ENCODE measurements around the gene PELI2.
"Not testable (repeated sequence)": the region's sequence is repeated elsewhere in the genome, so short reads cannot be mapped to it uniquely, and the experiment has no call there.

The PELI2 gene

GRCh38 chr14:56142314-56142713 lies 24.1 kb downstream of the PELI2 start:
- FAIRE-seq = no peak
- DNase-seq (ENCODE audit: insufficient read length, low spot score) = no peak

- no peak for FAIRE-seq
Measured at GRCh38 chr14:56143025-56143424, 24.8 kb downstream of the PELI2 start.

GRCh38 chr14:56144176-56144575 lies 26.0 kb downstream of the PELI2 start:
- no peak for DNase-seq (ENCODE audit: insufficient read length, low spot score)
- FAIRE-seq = no peak

More at GRCh38 chr14:56143025-56143424, 24.8 kb downstream of the PELI2 start:
- no peak for DNase-seq (ENCODE audit: insufficient read length, low spot score)

GRCh38 chr14:56145181-56145769 lies 27.1 kb downstream of the PELI2 start:
- DNase-seq (ENCODE audit: insufficient read length, low spot score) (no peak), FAIRE-seq (no peak)

- DNase-seq (ENCODE audit: insufficient read length, low spot score) = no peak
- FAIRE-seq = no peak
Measured at GRCh38 chr14:56145965-56146364, 27.8 kb downstream of the PELI2 start.

- no peak for DNase-seq (ENCODE audit: insufficient read length, low spot score)
- FAIRE-seq = no peak
Measured at GRCh38 chr14:56147449-56147848, 29.2 kb downstream of the PELI2 start.

- no peak for FAIRE-seq
- no peak for DNase-seq (ENCODE audit: insufficient read length, low spot score)
Measured at GRCh38 chr14:56147986-56148901, 30.0 kb downstream of the PELI2 start.

- no peak for DNase-seq (ENCODE audit: insufficient read length, low spot score)
- no peak for FAIRE-seq
Measured at GRCh38 chr14:56149151-56149550, 30.9 kb downstream of the PELI2 start.

- FAIRE-seq = no peak
- no peak for DNase-seq (ENCODE audit: insufficient read length, low spot score)
Measured at GRCh38 chr14:56149995-56150394, 31.8 kb downstream of the PELI2 start.

- DNase-seq (ENCODE audit: insufficient read length, low spot score) = no peak
- FAIRE-seq = no peak
Measured at GRCh38 chr14:56150645-56151345, 32.6 kb downstream of the PELI2 start.

GRCh38 chr14:56152221-56152620 lies 34.0 kb downstream of the PELI2 start:
- DNase-seq (ENCODE audit: insufficient read length, low spot score) (no peak), FAIRE-seq (no peak)

- FAIRE-seq (no peak), DNase-seq (ENCODE audit: insufficient read length, low spot score) (no peak)
Measured at GRCh38 chr14:56153267-56153666, 35.1 kb downstream of the PELI2 start.

GRCh38 chr14:56154321-56154720 lies 36.1 kb downstream of the PELI2 start:
- DNase-seq (ENCODE audit: insufficient read length, low spot score) (no peak), FAIRE-seq (no peak)

GRCh38 chr14:56156096-56156495 lies 37.9 kb downstream of the PELI2 start:
- no peak for FAIRE-seq
- no peak for DNase-seq (ENCODE audit: insufficient read length, low spot score)

GRCh38 chr14:56159066-56159465 lies 40.9 kb downstream of the PELI2 start:
- no peak for FAIRE-seq

GRCh38 chr14:56160088-56160487 lies 41.9 kb downstream of the PELI2 start:
- no peak for FAIRE-seq
- no peak for DNase-seq (ENCODE audit: insufficient read length, low spot score)

More at GRCh38 chr14:56159066-56159465, 40.9 kb downstream of the PELI2 start:
- no peak for DNase-seq (ENCODE audit: insufficient read length, low spot score)

GRCh38 chr14:56161658-56162057 lies 43.4 kb downstream of the PELI2 start:
- FAIRE-seq (no peak), DNase-seq (ENCODE audit: insufficient read length, low spot score) (no peak)

GRCh38 chr14:56162476-56162875 lies 44.3 kb downstream of the PELI2 start:
- DNase-seq (ENCODE audit: insufficient read length, low spot score) = no peak
- FAIRE-seq = no peak

GRCh38 chr14:56166579-56166978 lies 48.4 kb downstream of the PELI2 start:
- not testable (repeated sequence) for FAIRE-seq; DNase-seq (ENCODE audit: insufficient read length, low spot score)

- FAIRE-seq = no peak
- DNase-seq (ENCODE audit: insufficient read length, low spot score) = no peak
Measured at GRCh38 chr14:56168007-56168616, 49.9 kb downstream of the PELI2 start.

GRCh38 chr14:56170028-56170427 lies 51.8 kb downstream of the PELI2 start:
- no peak for DNase-seq (ENCODE audit: insufficient read length, low spot score)
- no peak for FAIRE-seq

Measured in GM19239 (cell line).